Measurements from ENCODE around the gene HOXC13.

The HOXC13 gene

GRCh38 chr12:53976823-53977595 lies 38.4 kb downstream of the HOXC13 start:
- H3K4me3 ChIP-seq (ENCODE audit: low read length), result no peak overlapping the region
- no peak for TF ChIP-seq CTCF (IDR thresholded peaks at IDR 0.05; ENCODE audit: insufficient read depth, low read depth, low read length, missing control alignments)
- DNase-seq (ENCODE audit: low read depth), result no peak

DNA sequence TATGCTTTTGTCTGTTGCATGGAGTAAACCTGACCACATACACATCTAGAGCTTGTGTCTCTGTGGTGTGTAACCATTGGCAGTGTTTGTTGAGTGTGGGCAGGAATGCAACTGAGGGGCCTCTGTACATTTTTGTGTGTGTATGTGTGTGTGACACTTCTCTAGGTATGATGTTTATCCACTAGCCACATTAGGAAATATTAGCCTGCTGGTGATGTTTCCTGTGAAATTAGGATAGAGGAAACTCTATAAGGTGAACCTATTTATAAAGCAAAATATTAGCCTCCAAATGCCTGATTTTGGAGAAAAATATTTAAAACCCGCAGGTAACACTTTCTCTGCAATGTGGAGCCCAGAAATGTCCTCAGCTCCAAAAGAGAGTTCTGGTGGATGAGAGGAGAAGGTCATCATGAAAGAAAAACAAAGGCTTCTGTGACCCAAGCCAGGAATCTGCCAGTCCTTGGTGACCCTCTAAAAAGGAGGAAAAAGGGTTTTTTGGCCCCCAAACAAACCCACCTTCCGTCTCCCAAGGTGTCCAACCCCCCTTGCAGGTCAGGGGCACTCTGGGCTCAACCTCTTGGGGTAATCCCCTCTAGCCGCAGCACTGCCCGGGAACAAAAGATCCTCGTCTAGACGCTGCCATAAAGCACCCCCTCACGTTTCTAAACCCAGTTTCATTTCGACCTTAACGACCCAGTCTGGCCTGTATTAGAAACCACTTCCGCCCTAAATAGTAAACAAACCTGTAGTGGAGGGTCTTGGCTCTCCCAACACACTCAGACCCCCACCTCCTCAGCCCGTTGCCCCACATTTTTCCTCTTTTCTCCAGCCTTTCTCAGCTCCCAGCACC lies 39.2 kb downstream of the HOXC13 start:
- no peak for TF ChIP-seq CTCF (IDR thresholded peaks at IDR 0.05; ENCODE audit: insufficient read depth, low read depth, low read length, missing control alignments)
- no peak for DNase-seq (ENCODE audit: low read depth)
- no peak overlapping the region for H3K4me3 ChIP-seq (ENCODE audit: low read length)

DNA sequence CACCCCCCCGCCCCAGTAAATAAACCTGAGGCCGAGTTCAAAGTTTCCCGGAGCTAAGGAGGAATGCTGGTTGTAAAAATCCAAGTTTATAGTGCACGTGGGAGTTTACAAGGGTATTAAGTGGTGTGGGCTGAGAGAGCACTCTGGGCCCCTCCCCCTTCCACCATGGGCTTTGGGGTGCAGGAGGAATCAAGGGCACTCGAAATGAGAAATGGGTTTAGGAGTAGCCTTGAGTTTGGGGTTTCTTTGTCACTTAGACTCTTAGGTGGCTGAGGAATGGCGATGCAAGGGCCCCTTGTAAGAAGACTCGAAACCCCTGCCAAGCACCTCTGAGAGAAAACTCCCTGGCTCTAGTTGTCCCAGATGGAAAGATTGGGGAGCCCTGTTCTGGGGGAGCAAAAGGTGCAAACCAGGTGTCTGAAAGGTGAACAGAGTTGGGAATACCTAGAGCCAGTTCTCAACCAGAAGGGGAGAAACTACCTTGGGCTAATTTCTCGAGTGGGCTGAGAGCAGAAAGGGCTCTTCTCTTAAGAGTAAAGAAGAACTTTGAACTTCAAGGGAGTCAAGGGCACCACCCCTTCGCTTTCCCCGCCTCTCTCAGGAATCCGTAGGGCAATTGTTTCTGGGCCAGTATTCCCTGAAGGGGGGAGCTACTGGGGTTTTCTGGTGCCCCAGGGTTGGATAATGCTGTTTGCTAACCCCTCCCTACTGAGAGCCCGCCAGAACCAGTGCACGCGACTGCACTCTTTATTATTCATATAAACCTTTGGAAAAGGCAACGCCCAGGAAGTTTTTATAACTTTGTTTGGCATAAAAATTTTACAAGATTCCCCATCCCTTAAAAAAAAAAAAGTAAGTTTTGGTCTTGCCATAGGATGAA lies 40.1 kb downstream of the HOXC13 start:
- H3K4me3 ChIP-seq (ENCODE audit: low read length), result no peak overlapping the region
- TF ChIP-seq CTCF (IDR thresholded peaks at IDR 0.05; ENCODE audit: insufficient read depth, low read depth, low read length, missing control alignments), result no peak
- no peak for DNase-seq (ENCODE audit: low read depth)

DNA sequence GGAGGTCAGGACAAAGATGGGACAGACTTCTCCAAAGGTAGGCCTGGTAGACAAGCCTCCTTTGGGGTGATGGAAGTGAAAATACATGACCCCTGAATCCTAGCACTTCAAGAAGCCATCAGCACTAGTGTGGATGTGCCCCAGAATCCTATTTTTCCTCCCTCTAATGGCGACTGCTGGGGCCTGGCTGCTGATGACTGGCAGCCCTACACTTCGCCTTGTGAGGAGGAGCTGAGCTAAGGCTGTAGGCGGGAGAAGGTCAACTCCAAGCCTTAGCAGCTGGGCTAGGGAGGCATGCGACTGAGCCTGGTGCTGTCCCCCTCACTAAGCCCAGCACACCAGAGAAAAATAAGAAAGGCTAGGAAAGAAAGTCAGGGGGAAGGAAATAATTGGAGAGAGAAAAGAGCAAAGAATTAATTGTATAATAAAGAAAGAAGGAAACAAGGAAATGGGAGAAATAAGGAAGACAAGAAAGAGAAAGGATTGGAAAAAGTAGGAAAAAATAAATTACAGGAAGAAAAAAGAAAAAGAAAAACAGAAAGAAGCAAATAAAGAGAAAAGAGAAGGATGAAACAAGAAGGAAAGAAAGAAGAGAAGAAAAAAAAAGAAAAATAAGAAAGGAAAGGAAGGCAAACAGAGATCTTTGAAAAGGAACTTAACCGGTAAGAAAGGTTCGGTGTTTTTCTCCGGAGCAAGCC lies 41.6 kb downstream of the HOXC13 start:
- H3K4me3 ChIP-seq (ENCODE audit: low read length), result no peak overlapping the region
- DNase-seq (ENCODE audit: low read depth), result no peak
- TF ChIP-seq CTCF (IDR thresholded peaks at IDR 0.05; ENCODE audit: insufficient read depth, low read depth, low read length, missing control alignments), result no peak

DNA sequence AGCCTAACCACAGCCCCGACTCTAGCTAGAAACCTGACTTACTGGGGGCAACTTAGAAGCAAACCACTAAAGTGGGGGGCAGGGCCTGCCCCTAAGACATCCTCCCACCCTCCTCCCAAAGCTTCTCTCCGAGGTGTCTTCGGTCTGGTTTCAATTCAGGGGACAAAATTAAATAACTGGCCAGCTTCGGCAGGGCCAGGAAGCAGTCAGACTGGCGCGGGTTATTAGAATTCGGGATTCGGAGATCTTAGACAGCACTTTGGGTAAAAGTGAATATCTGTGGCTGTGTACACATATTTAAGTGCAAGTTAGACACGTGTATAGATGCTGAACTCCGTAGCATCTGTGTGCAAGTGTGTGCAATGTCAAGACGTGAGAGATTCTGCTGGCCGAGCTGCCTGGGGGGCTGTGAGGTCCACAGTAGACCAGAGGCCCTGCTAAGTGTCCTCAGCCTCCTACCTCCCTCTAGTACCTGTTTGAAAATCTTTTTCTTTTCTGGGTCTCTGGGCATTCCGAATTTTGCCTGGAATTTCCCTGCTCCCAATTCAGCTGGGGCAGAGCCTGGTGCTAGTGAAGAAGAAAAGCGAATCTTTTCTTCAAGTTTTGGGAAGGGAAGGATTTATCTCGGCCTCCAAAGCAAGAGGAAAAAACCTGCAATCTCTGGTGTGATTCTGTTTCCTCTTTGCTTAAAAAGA lies 42.3 kb downstream of the HOXC13 start:
- DNase-seq (ENCODE audit: low read depth), result no peak
- no peak for TF ChIP-seq CTCF (IDR thresholded peaks at IDR 0.05; ENCODE audit: insufficient read depth, low read depth, low read length, missing control alignments)
- no peak overlapping the region for H3K4me3 ChIP-seq (ENCODE audit: low read length)

Measured in epithelial cell of esophagus (primary cell).